ENCODE results near the gene IL1RN. TPM values are rescaled to one million over a fixed set of nuclear protein-coding genes. Genes with fewer than 3 reads are reported as not detected.
A peak's percentile ranks its signal among the peaks of the same experiment; 100 is the strongest.

Gene IL1RN
- total RNA-seq, 1 donor from 2014 or later, result not detected

DNA sequence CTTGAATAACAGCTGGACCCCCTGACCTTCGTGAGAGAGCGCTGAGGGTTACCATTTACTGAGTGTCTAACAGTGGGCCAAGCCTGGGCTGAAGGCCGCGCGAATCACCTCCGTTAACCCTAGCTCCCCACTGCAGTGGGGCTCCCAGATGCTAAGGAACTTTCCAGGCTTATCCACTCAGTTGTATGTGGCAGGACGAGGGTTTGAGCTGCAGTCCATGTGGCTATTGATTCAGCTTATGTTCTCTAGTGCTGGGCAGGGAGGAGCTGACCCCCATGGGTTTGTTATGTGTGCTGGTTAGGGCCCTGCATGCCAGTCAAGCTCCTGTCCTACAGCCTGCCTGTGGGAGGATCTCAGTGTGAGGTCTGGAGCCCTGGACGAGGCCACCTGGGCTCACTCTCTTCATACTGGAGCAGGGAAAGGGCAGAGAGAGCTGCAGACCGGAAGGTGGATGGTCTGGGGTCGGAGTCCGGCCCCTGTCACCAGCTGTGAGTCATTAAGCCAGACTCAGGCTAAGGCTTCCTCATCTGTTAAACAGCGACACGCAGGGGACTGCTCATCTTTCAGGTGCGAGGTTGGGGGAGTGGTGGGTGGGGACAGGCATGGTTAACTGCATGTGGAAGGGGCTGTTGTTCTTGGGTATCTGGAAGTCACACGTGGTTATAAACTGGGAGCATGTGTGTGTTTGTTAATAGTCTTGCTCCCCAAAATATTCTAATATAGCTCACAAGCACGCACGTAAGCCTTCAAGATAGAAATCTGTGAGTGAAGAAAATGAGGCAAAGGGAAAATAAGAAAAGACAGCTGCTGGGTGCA, 52.9 kb downstream of the IL1RN start:
- peaks cover 20% of the 10 kb centered on the region for H3K4me1 Mint-ChIP-seq (ENCODE audit: low read depth, unreplicated experiment)
- H3K27me3 Mint-ChIP-seq (ENCODE audit: unreplicated experiment), result peaks cover 8% of the 10 kb centered on the region
- no peak for DNase-seq
- H3K4me3 Mint-ChIP-seq (ENCODE audit: unreplicated experiment), result no peak overlapping the region
- no peak overlapping the region for H3K27ac Mint-ChIP-seq (ENCODE audit: unreplicated experiment)
- TF ChIP-seq, protein P1, sequence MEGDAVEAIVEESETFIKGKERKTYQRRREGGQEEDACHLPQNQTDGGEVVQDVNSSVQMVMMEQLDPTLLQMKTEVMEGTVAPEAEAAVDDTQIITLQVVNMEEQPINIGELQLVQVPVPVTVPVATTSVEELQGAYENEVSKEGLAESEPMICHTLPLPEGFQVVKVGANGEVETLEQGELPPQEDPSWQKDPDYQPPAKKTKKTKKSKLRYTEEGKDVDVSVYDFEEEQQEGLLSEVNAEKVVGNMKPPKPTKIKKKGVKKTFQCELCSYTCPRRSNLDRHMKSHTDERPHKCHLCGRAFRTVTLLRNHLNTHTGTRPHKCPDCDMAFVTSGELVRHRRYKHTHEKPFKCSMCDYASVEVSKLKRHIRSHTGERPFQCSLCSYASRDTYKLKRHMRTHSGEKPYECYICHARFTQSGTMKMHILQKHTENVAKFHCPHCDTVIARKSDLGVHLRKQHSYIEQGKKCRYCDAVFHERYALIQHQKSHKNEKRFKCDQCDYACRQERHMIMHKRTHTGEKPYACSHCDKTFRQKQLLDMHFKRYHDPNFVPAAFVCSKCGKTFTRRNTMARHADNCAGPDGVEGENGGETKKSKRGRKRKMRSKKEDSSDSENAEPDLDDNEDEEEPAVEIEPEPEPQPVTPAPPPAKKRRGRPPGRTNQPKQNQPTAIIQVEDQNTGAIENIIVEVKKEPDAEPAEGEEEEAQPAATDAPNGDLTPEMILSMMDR (IDR thresholded peaks at IDR 0.05; ENCODE audit: partially characterized antibody, unreplicated experiment), result no peak
- peaks cover 8% of the 10 kb centered on the region for H3K9me3 Mint-ChIP-seq (ENCODE audit: unreplicated experiment)
- no peaks in the 10 kb centered on the region for H3K36me3 Mint-ChIP-seq (ENCODE audit: unreplicated experiment)

DNA sequence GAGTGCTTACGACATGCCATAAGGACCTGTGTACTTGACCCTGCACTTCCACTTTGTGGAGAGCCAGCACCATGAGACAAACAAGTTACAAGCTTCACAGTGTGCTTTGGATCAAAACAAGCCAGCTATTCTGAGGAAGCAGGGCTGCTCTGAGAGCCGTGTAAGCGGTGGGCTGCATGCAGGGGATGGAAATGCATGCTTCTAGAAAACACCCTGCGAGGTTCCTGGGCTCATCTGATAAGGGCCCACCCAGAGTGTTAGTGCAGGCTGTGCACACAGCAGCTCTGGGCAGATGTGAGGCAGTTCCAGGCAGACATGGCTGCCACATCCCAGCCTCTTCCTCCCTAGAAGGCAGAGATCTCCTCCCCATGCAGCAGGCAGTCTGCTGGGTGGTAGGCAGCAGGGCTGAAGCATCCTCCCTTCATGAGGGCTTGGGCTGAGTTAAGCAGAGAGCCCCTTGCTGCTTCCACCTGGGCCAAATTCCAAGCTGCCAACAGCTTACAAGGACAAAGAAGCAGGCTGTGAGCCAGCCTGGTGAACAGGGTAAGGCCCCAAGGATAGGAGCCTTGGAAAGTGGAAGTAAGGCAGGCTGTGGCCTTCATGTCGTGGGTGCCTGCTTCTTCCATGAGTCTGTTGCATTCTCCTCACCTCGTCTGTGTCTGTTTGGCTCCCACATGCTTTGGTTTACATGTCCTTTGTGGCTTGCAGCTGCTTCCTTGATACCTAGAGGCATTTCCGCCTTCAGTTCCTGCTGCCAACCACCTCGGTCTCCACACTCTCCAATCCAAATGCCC, 54.1 kb downstream of the IL1RN start:
- H3K9me3 Mint-ChIP-seq (ENCODE audit: unreplicated experiment), result peaks cover 8% of the 10 kb centered on the region
- H3K4me3 Mint-ChIP-seq (ENCODE audit: unreplicated experiment), result no peak overlapping the region
- DNase-seq, result no peak
- H3K36me3 Mint-ChIP-seq (ENCODE audit: unreplicated experiment), result no peaks in the 10 kb centered on the region
- H3K27ac Mint-ChIP-seq (ENCODE audit: unreplicated experiment), result peak overlapping the region; percentile 73
- peaks cover 19% of the 10 kb centered on the region for H3K4me1 Mint-ChIP-seq (ENCODE audit: low read depth, unreplicated experiment)
- H3K27me3 Mint-ChIP-seq (ENCODE audit: unreplicated experiment), result peaks cover 10% of the 10 kb centered on the region
- TF ChIP-seq, protein P1 (IDR thresholded peaks at IDR 0.05; ENCODE audit: partially characterized antibody, unreplicated experiment), result no peak

DNA sequence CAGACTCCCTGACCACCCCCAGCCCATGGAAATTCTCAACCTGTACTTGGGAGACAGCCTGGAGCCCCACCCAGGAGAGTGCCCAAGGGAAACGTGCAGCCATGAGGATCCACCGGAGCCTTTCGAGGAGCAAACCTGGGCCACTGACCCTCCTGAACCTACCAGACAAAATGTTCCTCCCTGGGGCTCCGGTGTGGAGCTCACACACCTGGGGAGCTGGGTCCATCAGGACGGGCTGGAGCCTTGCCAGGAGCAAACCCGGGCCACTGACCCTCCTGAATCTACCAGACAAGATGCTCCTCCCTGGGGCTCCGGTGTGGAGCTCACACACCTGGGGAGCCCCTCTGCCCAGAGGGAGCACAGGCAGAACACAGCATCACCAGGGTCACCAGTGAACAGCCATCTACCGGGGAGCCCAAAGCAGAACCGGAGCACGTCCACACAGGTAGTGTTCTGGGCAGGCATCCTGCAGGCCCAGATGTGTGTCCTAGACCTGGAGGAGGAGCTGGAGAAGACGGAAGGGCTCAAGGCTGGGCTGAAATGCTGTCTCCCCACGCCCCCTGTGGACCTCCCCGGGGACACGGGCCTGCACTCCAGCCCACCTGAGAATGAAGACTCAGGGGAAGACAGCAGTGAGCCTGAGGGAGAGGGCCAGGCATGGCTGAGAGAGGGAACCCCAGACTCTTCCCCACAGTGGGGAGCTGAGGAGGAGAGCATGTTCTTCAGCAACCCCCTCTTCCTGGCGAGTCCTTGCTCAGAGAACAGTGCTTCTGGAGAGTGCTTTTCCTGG, 55.3 kb downstream of the IL1RN start:
- no peak overlapping the region for H3K27ac Mint-ChIP-seq (ENCODE audit: unreplicated experiment)
- TF ChIP-seq, protein P1 (IDR thresholded peaks at IDR 0.05; ENCODE audit: partially characterized antibody, unreplicated experiment), result no peak
- H3K4me3 Mint-ChIP-seq (ENCODE audit: unreplicated experiment), result no peak overlapping the region

DNA sequence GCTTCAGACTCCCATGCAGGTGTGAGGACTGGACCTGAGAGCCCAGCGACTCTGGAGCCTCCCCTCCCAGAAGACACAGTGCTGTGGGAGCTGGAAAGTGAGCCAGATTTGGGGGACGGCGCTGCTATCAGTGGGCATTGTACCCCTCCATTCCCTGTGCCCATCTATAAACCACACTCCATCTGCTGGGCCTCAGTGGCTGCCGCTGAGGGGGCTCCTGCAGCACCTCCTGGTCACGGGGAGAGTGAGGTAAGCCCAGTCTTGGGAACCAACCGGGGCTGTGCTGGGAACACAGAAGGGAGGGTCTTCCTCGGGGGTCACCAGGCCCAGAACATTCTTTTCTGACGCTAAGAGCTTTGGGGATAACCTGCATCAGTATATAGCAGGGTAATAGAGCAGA, 55.9 kb downstream of the IL1RN start:
- TF ChIP-seq, protein P1 (IDR thresholded peaks at IDR 0.05; ENCODE audit: partially characterized antibody, unreplicated experiment), result no peak
- Mint-ChIP-seq H3K27ac (ENCODE audit: unreplicated experiment) (no peak overlapping the region), H3K4me3 (ENCODE audit: unreplicated experiment) (no peak overlapping the region), H3K36me3 (ENCODE audit: unreplicated experiment) (no peaks in the 10 kb centered on the region), H3K9me3 (ENCODE audit: unreplicated experiment) (peaks cover 8% of the 10 kb centered on the region), H3K27me3 (ENCODE audit: unreplicated experiment) (peaks cover 10% of the 10 kb centered on the region), H3K4me1 (ENCODE audit: low read depth, unreplicated experiment) (peaks cover 19% of the 10 kb centered on the region)
- no peak for DNase-seq

More for the DNA sequence above, 55.3 kb downstream of the IL1RN start:
- Mint-ChIP-seq H3K4me1 (ENCODE audit: low read depth, unreplicated experiment) (peaks cover 19% of the 10 kb centered on the region), H3K27me3 (ENCODE audit: unreplicated experiment) (peaks cover 10% of the 10 kb centered on the region), H3K36me3 (ENCODE audit: unreplicated experiment) (no peaks in the 10 kb centered on the region), H3K9me3 (ENCODE audit: unreplicated experiment) (peaks cover 8% of the 10 kb centered on the region)
- no peak for DNase-seq

Other genes with a start within 250 kb of the IL1RN start
- not detected for gene IL37, start 216.4 kb upstream of the IL1RN start, total RNA-seq (ENCODE audit: unreplicated experiment)
- gene IL36G, start 149.6 kb upstream of the IL1RN start, total RNA-seq (ENCODE audit: unreplicated experiment), result not detected
- gene IL36A, start 122.1 kb upstream of the IL1RN start, total RNA-seq (ENCODE audit: unreplicated experiment), result not detected
- not detected for gene IL36B, start 74.7 kb upstream of the IL1RN start, total RNA-seq (ENCODE audit: unreplicated experiment)
- gene IL36RN, start 68.4 kb upstream of the IL1RN start, total RNA-seq (ENCODE audit: unreplicated experiment), result not detected
- gene IL1F10, start 59.6 kb upstream of the IL1RN start, total RNA-seq (ENCODE audit: unreplicated experiment), result not detected
- 1.2 TPM for gene PSD4, start 46.4 kb downstream of the IL1RN start, total RNA-seq (ENCODE audit: unreplicated experiment)
- 1.4 TPM for gene PAX8, start 151.3 kb downstream of the IL1RN start, total RNA-seq (ENCODE audit: unreplicated experiment)

Measured in glutamatergic neuron (in vitro differentiated cells).